ENCODE measurements around the gene ARPC4.

Gene ARPC4

GRCh38 chr3:9793161-9793781 lies 389 bp downstream of the ARPC4 start:
- DNase-seq (ENCODE audit: low read depth in 2 of 2) = no peak

- no peak for DNase-seq (ENCODE audit: low read depth in 2 of 2)
These were observed 1.5 kb downstream of the ARPC4 start for GRCh38 chr3:9794400-9794799.

GRCh38 chr3:9795207-9795606 lies 2.3 kb downstream of the ARPC4 start:
- no peak for DNase-seq (ENCODE audit: low read depth in 2 of 2)

- DNase-seq (ENCODE audit: low read depth in 2 of 2) = no peak
These were observed 4.5 kb downstream of the ARPC4 start for GRCh38 chr3:9797196-9797945.

GRCh38 chr3:9800529-9800928 lies 7.6 kb downstream of the ARPC4 start:
- DNase-seq (ENCODE audit: low read depth in 2 of 2) = no peak

- DNase-seq (ENCODE audit: low read depth in 2 of 2) = no peak
These were observed 10.6 kb downstream of the ARPC4 start for GRCh38 chr3:9803494-9803893.

- DNase-seq (ENCODE audit: low read depth in 2 of 2) = no peak
These were observed 12.1 kb downstream of the ARPC4 start for GRCh38 chr3:9804996-9805395.

- no peak for DNase-seq (ENCODE audit: low read depth in 2 of 2)
These were observed 13.3 kb downstream of the ARPC4 start for GRCh38 chr3:9806137-9806536.

GRCh38 chr3:9806688-9807589 lies 14.1 kb downstream of the ARPC4 start:
- no peak for DNase-seq (ENCODE audit: low read depth in 2 of 2)

- DNase-seq (ENCODE audit: low read depth in 2 of 2) = no peak
These were observed 15.1 kb downstream of the ARPC4 start for GRCh38 chr3:9807981-9808344.

GRCh38 chr3:9808345-9809037 lies 15.6 kb downstream of the ARPC4 start:
- no peak for DNase-seq (ENCODE audit: low read depth in 2 of 2)

GRCh38 chr3:9809239-9809614 lies 16.3 kb downstream of the ARPC4 start:
- no peak for DNase-seq (ENCODE audit: low read depth in 2 of 2)

GRCh38 chr3:9809615-9810432 lies 16.9 kb downstream of the ARPC4 start, which contains the start of gene TTLL3:
TTLL3 (plus strand) TSS chr3:9810262; CDS start chr3:9810662, 400 bp downstream.
- DNase-seq (ENCODE audit: low read depth in 2 of 2) = no peak

GRCh38 chr3:9810433-9810770 lies 17.5 kb downstream of the ARPC4 start:
- no peak for DNase-seq (ENCODE audit: low read depth in 2 of 2)

- DNase-seq (ENCODE audit: low read depth in 2 of 2) = no peak
These were observed 18.0 kb downstream of the ARPC4 start for GRCh38 chr3:9810846-9811245.

- DNase-seq (ENCODE audit: low read depth in 2 of 2) = no peak
These were observed 20.1 kb downstream of the ARPC4 start for GRCh38 chr3:9812870-9813483.

- DNase-seq (ENCODE audit: low read depth in 2 of 2) = no peak
These were observed 23.1 kb downstream of the ARPC4 start for GRCh38 chr3:9815986-9816385.

GRCh38 chr3:9817436-9817835 lies 24.6 kb downstream of the ARPC4 start:
- DNase-seq (ENCODE audit: low read depth in 2 of 2) = no peak

- DNase-seq (ENCODE audit: low read depth in 2 of 2) = no peak
These were observed 25.9 kb downstream of the ARPC4 start for GRCh38 chr3:9818666-9819335.

GRCh38 chr3:9820543-9820942 lies 27.7 kb downstream of the ARPC4 start:
- DNase-seq (ENCODE audit: low read depth in 2 of 2) = no peak

Data from fibroblast of skin of left quadriceps (primary cell).